Activated CD4-positive, alpha-beta T cell treated with anti-CD3 and anti-CD28 coated beads, Interleukin-2, amount 10 ng/mL, durations not matched to agents 7 days and 5 days (primary cell): ENCODE measurements around the gene BAZ1A. TPM values are rescaled to one million over a fixed set of nuclear protein-coding genes. Genes with fewer than 3 reads are reported as not detected.

Source experiments
- CTCF ChIA-PET: fragments of 350-600 bp; sonication (Branson Sonifier 250); formaldehyde crosslinking; loops from one replicate; lab custom pipeline; 2021; ENCODE audit warnings: antibody characterized with exemption; lab: Charles Lee
- POLR2A ChIA-PET: fragments of 350-600 bp; sonication (Branson Sonifier 250); formaldehyde crosslinking; loops from one replicate; lab custom pipeline; 2021; ENCODE audit warnings: antibody characterized with exemption; lab: Charles Lee
- DNase-seq: peaks from one replicate; pipeline ENCODE4 v3.0.0-alpha.2; 2020
- H3K27ac Mint-ChIP-seq: one replicate; pipeline ENCODE4 v1.8.0; 2021; ENCODE audit warnings: mild to moderate bottlenecking, moderate library complexity, mixed read lengths
- H3K27me3 Mint-ChIP-seq: one replicate; pipeline ENCODE4 v1.8.0; 2021; ENCODE audit warnings: mixed read lengths
- H3K36me3 Mint-ChIP-seq: one replicate; pipeline ENCODE4 v1.8.0; 2021; ENCODE audit warnings: low read depth, mixed read lengths
- H3K4me1 Mint-ChIP-seq: one replicate; pipeline ENCODE4 v1.8.0; 2021; ENCODE audit warnings: mixed read lengths
- H3K4me3 Mint-ChIP-seq: one replicate; pipeline ENCODE4 v1.8.0; 2021; ENCODE audit warnings: mild to moderate bottlenecking, moderate library complexity, mixed read lengths
- H3K9me3 Mint-ChIP-seq: one replicate; pipeline ENCODE4 v1.8.0; 2021; ENCODE audit warnings: mixed read lengths
- total RNA-seq, 2 experiments: library from RNA; stranded (reverse); gene quantifications; one replicate each; pipeline ENCODE4 v1.2.3, GENCODE V29; 2021

The BAZ1A gene
- total RNA-seq, result 10 to 100 TPM; 50.4 to 69.4 TPM

DNA sequence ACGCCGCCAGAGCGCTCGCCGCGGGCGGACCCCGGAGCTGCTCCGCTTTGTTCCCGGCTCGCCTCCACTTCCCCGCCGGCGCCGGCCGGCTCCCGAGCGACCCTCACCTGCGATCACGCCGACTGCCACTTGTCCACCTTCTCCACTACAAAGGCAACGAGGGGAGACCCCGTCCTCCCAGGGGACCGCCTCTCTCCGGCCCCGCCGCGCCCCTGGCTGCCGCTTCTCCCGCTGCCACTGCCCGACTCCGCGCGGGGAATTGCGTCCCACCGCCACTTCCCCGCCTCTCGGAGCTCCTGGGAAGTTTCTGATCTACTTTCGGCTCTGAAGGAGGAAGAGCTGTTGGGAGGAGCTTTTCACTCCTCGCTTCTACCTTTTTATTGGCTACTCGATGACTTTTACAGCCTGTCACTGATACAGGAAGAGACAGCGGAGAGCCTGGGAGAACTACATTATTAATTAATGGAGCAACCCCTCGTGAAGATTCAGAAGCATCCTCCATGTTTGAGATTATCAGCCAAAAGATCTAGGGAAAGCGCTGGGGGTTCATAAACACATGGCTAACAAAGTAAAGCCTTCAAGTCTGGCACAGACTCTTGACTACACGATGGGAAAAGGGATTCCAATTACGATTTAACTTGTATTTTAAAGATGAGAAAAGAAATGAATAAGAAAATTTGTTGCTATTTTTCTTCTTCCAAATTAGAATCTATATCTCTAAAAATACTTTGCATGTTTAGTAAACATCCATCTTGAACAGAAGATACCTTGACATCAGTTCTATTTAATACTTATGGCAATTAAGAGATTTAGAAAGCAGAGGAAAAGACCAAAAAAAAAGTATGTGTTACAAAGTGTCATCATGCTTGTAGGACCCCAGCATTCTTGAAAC, at the start of gene BAZ1A:
TSS of gene BAZ1A (minus strand) at position 330 of the 892 bp plus-strand sequence. CDS start 756 bp downstream, outside the sequence.
- H3K4me1 Mint-ChIP-seq, result peaks cover 34% of the 10 kb centered on the region
- CTCF ChIA-PET, result interaction anchor here (1.0 kb wide), 1 partner anchor 555 kb away, joined by 3 read pairs; no protein-coding TSS in a partner anchor
- POLR2A ChIA-PET, result interaction anchor here (1.1 to 1.2 kb wide), 2 partner anchors 107 to 171 kb away, joined by 3 to 8 read pairs; partner anchors contain the start of genes FAM177A1 and SRP54

DNA sequence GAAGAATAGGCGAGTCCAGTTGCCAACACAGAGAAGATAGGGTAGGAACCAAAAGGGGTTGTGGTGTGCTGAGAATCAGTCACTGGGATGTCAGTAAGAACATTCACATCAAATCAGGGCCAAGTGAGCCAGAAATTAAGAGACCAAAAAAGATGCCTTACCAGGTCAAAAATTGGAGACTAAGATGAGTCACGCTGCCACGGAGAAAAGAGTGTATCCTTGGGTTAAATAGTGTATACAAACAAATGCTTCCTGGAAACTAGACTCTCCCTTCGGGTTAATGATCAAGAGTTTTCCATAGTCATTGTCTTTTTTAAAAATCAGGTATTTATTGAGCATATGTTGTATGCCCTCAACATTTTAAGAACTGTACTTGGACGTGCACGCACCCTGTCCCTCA, 45.2 kb upstream of the BAZ1A start:
- ChIA-PET POLR2A (no interaction called here), CTCF (no interaction called here)
- Mint-ChIP-seq H3K36me3 (peaks cover 2% of the 10 kb centered on the region), H3K4me3 (no peak overlapping the region), H3K9me3 (no peaks in the 10 kb centered on the region), H3K27me3 (no peaks in the 10 kb centered on the region), H3K4me1 (no peaks in the 10 kb centered on the region), H3K27ac (no peak overlapping the region)
- DNase-seq, result no peak

More for the DNA sequence above, at the start of gene BAZ1A:
- H3K36me3 Mint-ChIP-seq, result peaks cover 20% of the 10 kb centered on the region
- H3K27me3 Mint-ChIP-seq, result no peaks in the 10 kb centered on the region
- H3K9me3 Mint-ChIP-seq, result no peaks in the 10 kb centered on the region
- peak within 1 kb of the TSS; percentile 100 for H3K27ac Mint-ChIP-seq
- DNase-seq, result peak; percentile 51
- H3K4me3 Mint-ChIP-seq, result peak within 1 kb of the TSS; percentile 100

DNA sequence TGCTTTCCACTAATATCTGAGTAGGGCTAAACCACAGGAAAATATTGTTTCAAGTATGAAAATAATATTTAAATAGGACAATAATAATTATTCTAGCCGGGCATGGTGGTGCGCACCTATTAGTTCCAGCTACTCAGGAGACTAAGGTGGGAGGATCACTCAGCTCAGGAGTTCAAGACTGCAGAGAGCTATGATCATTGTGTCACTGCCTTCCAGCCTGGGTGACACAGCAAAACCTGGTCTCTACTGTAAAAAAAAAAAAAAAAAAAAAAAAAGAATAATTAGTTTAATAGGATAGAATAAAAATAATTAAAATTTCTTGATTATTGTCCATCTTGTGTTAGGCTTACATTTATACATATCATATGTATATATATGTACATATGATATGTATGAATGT, 38.5 kb upstream of the BAZ1A start:
- Mint-ChIP-seq H3K9me3 (no peaks in the 10 kb centered on the region), H3K27me3 (no peaks in the 10 kb centered on the region), H3K36me3 (no peaks in the 10 kb centered on the region), H3K4me3 (no peak overlapping the region), H3K4me1 (no peaks in the 10 kb centered on the region), H3K27ac (no peak overlapping the region)
- ChIA-PET CTCF (interaction anchor here (0.5 to 0.6 kb wide), 2 partner anchors 16 to 491 kb away, joined by 3 to 4 read pairs; partner anchors contain the start of gene NFKBIA), POLR2A (no interaction called here)
- DNase-seq, result no peak

DNA sequence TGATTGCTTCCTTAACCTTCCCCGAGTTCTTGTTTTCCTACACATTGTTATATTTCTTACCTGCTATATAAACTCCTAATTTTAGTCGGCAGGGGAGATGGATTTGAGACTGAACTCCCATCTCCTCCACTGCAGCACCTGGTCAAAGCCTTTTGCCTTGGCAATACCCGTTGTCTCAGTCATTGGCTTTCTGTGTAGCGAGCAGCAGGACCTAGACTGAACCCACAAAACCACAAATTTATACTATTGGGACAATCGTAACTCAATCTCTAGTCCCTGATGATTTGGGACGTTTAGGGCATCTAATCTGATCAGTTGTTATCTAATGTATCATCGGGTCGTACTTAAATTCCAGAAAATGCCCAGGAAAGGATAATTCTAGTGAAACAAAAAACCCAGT, 37.8 kb upstream of the BAZ1A start:
- Mint-ChIP-seq H3K36me3 (no peaks in the 10 kb centered on the region), H3K27me3 (no peaks in the 10 kb centered on the region), H3K9me3 (no peaks in the 10 kb centered on the region), H3K4me3 (no peak overlapping the region), H3K4me1 (no peaks in the 10 kb centered on the region), H3K27ac (no peak overlapping the region)
- CTCF ChIA-PET, result interaction anchor here (0.5 kb wide), 1 partner anchor 16 kb away, joined by 4 read pairs; no protein-coding TSS in a partner anchor
- no peak for DNase-seq
- POLR2A ChIA-PET, result no interaction called here

GRCh38 chr14:34912182-34912581, 37.0 kb upstream of the BAZ1A start:
- DNase-seq, result no peak
- CTCF ChIA-PET, result no interaction called here
- Mint-ChIP-seq H3K27ac (no peak overlapping the region), H3K9me3 (no peaks in the 10 kb centered on the region), H3K27me3 (no peaks in the 10 kb centered on the region), H3K4me3 (no peak overlapping the region), H3K4me1 (no peaks in the 10 kb centered on the region), H3K36me3 (no peaks in the 10 kb centered on the region)
- POLR2A ChIA-PET, result no interaction called here

DNA sequence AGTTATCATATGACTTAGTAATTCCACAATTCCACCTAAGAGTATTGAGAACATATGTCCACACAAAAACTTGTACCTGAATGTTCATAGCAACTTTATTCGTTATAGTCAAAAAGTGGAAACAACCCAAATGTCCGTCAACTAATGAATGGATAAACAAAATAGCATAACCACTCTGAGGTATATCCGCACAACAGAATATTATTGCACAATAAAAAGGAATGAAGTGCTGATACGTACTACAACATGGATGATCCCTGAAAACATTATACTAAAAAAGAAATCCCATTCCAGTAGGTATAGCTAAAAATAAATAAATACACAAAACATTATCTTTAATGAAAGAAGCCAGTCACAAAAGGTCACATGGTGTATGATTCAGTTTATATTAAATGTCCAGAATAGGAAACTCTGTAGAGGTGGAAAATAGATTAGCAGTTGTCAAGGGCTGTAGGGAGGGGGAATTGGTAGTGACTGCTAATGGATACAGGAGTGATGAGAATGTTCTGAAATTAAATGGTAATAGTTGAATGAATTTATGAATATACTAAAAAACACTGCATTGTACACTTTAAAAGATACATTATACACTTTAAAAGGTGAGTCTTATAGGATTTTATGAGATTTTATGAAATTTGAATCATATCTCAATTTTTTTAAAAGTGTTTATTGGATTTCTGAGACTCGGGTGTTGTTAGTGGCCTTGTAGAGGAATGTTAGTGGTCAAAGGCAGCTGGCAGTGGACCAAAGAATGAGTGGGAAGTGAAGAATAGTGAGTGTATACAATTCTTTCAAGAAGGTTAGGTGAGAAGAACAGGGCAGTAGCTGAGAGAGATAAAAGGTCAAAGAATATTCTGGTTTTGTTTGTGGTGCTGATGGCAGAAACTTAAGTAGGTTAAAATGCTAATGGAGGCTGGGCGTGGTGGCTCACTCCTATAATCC, 36.3 kb upstream of the BAZ1A start:
- POLR2A ChIA-PET, result no interaction called here
- Mint-ChIP-seq H3K4me1 (no peaks in the 10 kb centered on the region), H3K27me3 (no peaks in the 10 kb centered on the region), H3K9me3 (no peaks in the 10 kb centered on the region), H3K27ac (no peak overlapping the region), H3K36me3 (no peaks in the 10 kb centered on the region), H3K4me3 (no peak overlapping the region)
- CTCF ChIA-PET, result interaction anchor here (1.1 kb wide), 1 partner anchor 14 kb away, joined by 3 read pairs; no protein-coding TSS in a partner anchor
- DNase-seq, result no peak

DNA sequence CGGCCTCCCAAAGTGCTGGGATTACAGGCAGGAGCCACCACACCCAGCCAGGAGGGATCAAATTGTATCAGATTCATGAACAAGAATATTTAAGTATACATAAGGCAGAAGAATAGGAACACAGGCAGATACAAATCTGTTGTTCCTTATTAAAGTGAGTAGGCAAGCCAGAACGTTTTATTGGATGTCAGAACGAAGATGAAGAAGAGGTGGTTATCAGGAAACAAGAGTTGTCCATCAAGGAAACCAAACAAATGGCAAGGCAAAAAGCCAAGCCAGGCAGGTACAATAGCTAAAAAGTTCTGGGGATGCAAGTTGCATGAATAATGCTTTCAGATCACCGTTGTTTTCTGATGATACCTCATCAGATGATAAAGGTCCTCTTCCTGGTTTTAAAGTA, 31.1 kb upstream of the BAZ1A start:
- POLR2A ChIA-PET, result no interaction called here
- no peaks in the 10 kb centered on the region for H3K4me1 Mint-ChIP-seq
- CTCF ChIA-PET, result interaction anchor here (0.7 to 1.1 kb wide), 2 partner anchors 23 to 155 kb away, joined by 3 read pairs; no protein-coding TSS in a partner anchor
- no peaks in the 10 kb centered on the region for H3K27me3 Mint-ChIP-seq
- H3K36me3 Mint-ChIP-seq, result no peaks in the 10 kb centered on the region
- no peak overlapping the region for H3K4me3 Mint-ChIP-seq
- H3K9me3 Mint-ChIP-seq, result no peaks in the 10 kb centered on the region
- no peak overlapping the region for H3K27ac Mint-ChIP-seq
- no peak for DNase-seq

DNA sequence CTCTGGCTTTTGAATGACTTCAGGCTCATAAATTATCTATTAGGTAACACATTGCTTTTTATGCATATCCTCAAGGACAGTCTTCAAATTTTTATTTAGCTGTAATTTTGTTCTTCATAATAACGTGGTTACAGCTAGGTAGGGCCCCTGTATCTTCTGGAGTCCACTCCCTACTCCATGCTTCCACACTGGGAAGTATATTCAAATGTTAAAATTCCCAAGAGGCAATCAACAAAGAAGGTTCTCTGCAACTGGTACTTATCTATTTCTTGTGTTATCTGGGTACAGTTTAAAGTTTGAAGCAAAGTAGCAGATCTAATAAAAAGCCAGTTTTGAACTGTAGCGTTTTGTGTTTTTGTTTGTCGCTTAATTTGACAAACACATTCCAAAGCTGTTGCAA, 20.1 kb upstream of the BAZ1A start:
- H3K36me3 Mint-ChIP-seq, result no peaks in the 10 kb centered on the region
- peaks cover 5% of the 10 kb centered on the region for H3K4me1 Mint-ChIP-seq
- H3K4me3 Mint-ChIP-seq, result no peak overlapping the region
- H3K27me3 Mint-ChIP-seq, result no peaks in the 10 kb centered on the region
- DNase-seq, result no peak
- no peaks in the 10 kb centered on the region for H3K9me3 Mint-ChIP-seq
- ChIA-PET CTCF (interaction anchor here (0.7 to 1.2 kb wide), 2 partner anchors 26 to 87 kb away, joined by 3 read pairs; partner anchors contain the start of gene SRP54), POLR2A (interaction anchor here (0.6 to 0.7 kb wide), 3 partner anchors 79 to 295 kb away, joined by 3 to 6 read pairs (median 3); no protein-coding TSS in a partner anchor)
- no peak overlapping the region for H3K27ac Mint-ChIP-seq

GRCh38 chr14:34890937-34891336, 15.8 kb upstream of the BAZ1A start:
- Mint-ChIP-seq H3K36me3 (no peaks in the 10 kb centered on the region), H3K27ac (no peak overlapping the region), H3K4me1 (peaks cover 5% of the 10 kb centered on the region), H3K27me3 (no peaks in the 10 kb centered on the region), H3K4me3 (no peak overlapping the region), H3K9me3 (no peaks in the 10 kb centered on the region)
- CTCF ChIA-PET, result no interaction called here
- no peak for DNase-seq
- POLR2A ChIA-PET, result no interaction called here

- Mint-ChIP-seq H3K27ac (no peak overlapping the region), H3K9me3 (no peaks in the 10 kb centered on the region), H3K4me3 (no peak overlapping the region), H3K27me3 (no peaks in the 10 kb centered on the region), H3K4me1 (peaks cover 5% of the 10 kb centered on the region), H3K36me3 (no peaks in the 10 kb centered on the region)
- CTCF ChIA-PET, result no interaction called here
- POLR2A ChIA-PET, result no interaction called here
- DNase-seq, result no peak
Measured at GRCh38 chr14:34888186-34888585, 13.0 kb upstream of the BAZ1A start.

DNA sequence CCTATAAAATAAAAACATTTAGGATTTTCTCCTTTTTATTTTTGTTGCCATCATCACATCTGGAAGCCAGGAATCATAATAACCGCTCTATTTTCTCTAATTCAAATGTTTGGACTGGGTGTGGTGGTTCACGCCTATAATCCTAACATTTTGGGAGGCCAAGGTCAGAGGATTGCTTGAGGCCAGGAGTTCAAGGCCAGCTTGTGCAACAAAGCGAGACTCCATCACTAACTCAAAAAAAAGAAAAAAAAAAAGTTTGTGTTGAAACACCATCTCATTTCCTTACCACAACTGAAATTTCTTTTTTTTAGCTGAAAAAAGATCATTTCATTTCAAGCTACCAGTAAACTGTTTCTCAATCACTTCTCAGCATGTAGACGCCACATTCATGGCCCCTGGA, 8.8 kb upstream of the BAZ1A start:
- ChIA-PET CTCF (no interaction called here), POLR2A (no interaction called here)
- H3K4me3 Mint-ChIP-seq, result no peak overlapping the region
- no peak overlapping the region for H3K27ac Mint-ChIP-seq
- no peak for DNase-seq
- H3K36me3 Mint-ChIP-seq, result no peaks in the 10 kb centered on the region
- no peaks in the 10 kb centered on the region for H3K4me1 Mint-ChIP-seq
- no peaks in the 10 kb centered on the region for H3K9me3 Mint-ChIP-seq
- H3K27me3 Mint-ChIP-seq, result no peaks in the 10 kb centered on the region

GRCh38 chr14:34874386-34875030, 652 bp downstream of the BAZ1A start:
- Mint-ChIP-seq H3K27ac (peak overlapping the region; percentile 90), H3K4me3 (peak overlapping the region; percentile 100), H3K9me3 (no peaks in the 10 kb centered on the region), H3K27me3 (no peaks in the 10 kb centered on the region), H3K36me3 (peaks cover 25% of the 10 kb centered on the region), H3K4me1 (peaks cover 42% of the 10 kb centered on the region)
- peak; percentile 59 for DNase-seq
- POLR2A ChIA-PET, result interaction anchor here (1.1 to 1.2 kb wide), 2 partner anchors 108 to 172 kb away, joined by 3 to 8 read pairs; partner anchors contain the start of genes FAM177A1 and SRP54
- CTCF ChIA-PET, result interaction anchor here (1.0 kb wide), 1 partner anchor 556 kb away, joined by 3 read pairs; no protein-coding TSS in a partner anchor
